HepG2 (cell line): ENCODE results near the gene OBSL1. TPM values are rescaled to one million over a fixed set of nuclear protein-coding genes. Genes with fewer than 3 reads are reported as not detected.
A peak's percentile ranks its signal among the peaks of the same experiment; 100 is the strongest.

Experiments
- CEBPB ChIP-seq: IDR thresholded peaks from 2 replicates; pipeline ENCODE4 v1.6.1; 2011; ENCODE audit warnings: low read depth, low read length, improper control_type of control experiment, borderline replicate concordance
- CREM ChIP-seq, 2 experiments: sonication (generic) in 1 of 2; formaldehyde crosslinking in 1 of 2; IDR thresholded peaks; 2 replicates each; pipeline versions ENCODE4 v1.4.0 to v1.6.1; 2016 to 2020; ENCODE audit warnings: antibody characterized with exemption in 1 of 2, mild to moderate bottlenecking in 1 of 2, missing genetic modification reagents in 1 of 2
- FOXM1 ChIP-seq: sonication (generic); formaldehyde crosslinking; IDR thresholded peaks from 2 replicates; pipeline ENCODE4 v1.5.0; 2020; ENCODE audit warnings: missing genetic modification reagents
- KAT7 ChIP-seq: IDR thresholded peaks from 2 replicates; pipeline ENCODE4 v1.6.1; 2018; ENCODE audit warnings: borderline replicate concordance, missing compliant biosample characterization
- NFKB2 ChIP-seq: sonication (generic); formaldehyde crosslinking; IDR thresholded peaks from 2 replicates; pipeline ENCODE4 v1.4.0; 2020; ENCODE audit warnings: missing genetic modification reagents, borderline replicate concordance
- ZNF253 ChIP-seq: sonication (generic); formaldehyde crosslinking; IDR thresholded peaks from 2 replicates; pipeline ENCODE4 v1.8.0; 2022; ENCODE audit warnings: mild to moderate bottlenecking, missing genetic modification reagents, borderline replicate concordance
- ZNF3 ChIP-seq: IDR thresholded peaks from 2 replicates; pipeline ENCODE4 v1.7.0; 2017; ENCODE audit warnings: inconsistent platforms
- ZNF331 ChIP-seq: sonication (generic); formaldehyde crosslinking; IDR thresholded peaks from 2 replicates; pipeline ENCODE4 v1.4.0; 2020; ENCODE audit warnings: missing genetic modification reagents
- ZNF775 ChIP-seq: sonication (generic); formaldehyde crosslinking; IDR thresholded peaks from 2 replicates; pipeline ENCODE4 v1.4.0; 2020; ENCODE audit warnings: missing genetic modification reagents, mild to moderate bottlenecking, moderate library complexity, borderline replicate concordance
- polyA plus RNA-seq, 8 experiments: library from polyadenylated mRNA; depleted of rRNA in 3 of 8; stranded (reverse) in 7 of 8; unstranded in 1 of 8; fragments of >200 nt; fragmentation: Illumina TruSeq in 4 of 8; extraction: Trizol in 4 of 8; gene quantifications; 2 replicates each; pipeline versions ENCODE4 v1.2.1 to v1.2.3, GENCODE V29; 2011 to 2016; ENCODE audit warnings: low read depth in 4 of 8, missing spikeins in 1 of 8, mixed read lengths in 1 of 8; ENCODE audit not compliant: insufficient read depth in 1 of 8
- total RNA-seq, 5 experiments: library from RNA; depleted of rRNA; stranded (reverse); fragments of >200 nt; fragmentation: Illumina TruSeq; extraction: Trizol; gene quantifications; 2 replicates each; pipeline ENCODE4 v1.2.3, GENCODE V29; 2016; ENCODE audit warnings: low read depth in 1 of 5
- TF ChIP-seq, protein P1 (sequence below): sonication (generic); formaldehyde crosslinking; IDR thresholded peaks from 2 replicates; pipeline ENCODE4 v1.5.0; 2020; ENCODE audit warnings: missing genetic modification reagents, mild to moderate bottlenecking, borderline replicate concordance
- TF ChIP-seq, protein P2 (sequence below): IDR thresholded peaks from 2 replicates; pipeline ENCODE4 v1.6.1; 2012; ENCODE audit warnings: low read depth, low read length, improper control_type of control experiment
- TF ChIP-seq, protein P3 (sequence below): IDR thresholded peaks from 2 replicates; pipeline ENCODE4 v1.6.1; 2016; ENCODE audit warnings: mild to moderate bottlenecking, missing biosample characterization, missing genetic modification reagents
- TF ChIP-seq, protein P4 (sequence below): sonication (generic); formaldehyde crosslinking; IDR thresholded peaks from 2 replicates; pipeline ENCODE4 v1.4.0; 2020; ENCODE audit warnings: missing genetic modification reagents, mild to moderate bottlenecking, borderline replicate concordance
- TF ChIP-seq, protein P5 (sequence below): sonication (generic); formaldehyde crosslinking; IDR thresholded peaks from 2 replicates; pipeline ENCODE4 v1.5.0; 2020; ENCODE audit warnings: mild to moderate bottlenecking, missing genetic modification reagents, borderline replicate concordance
- TF ChIP-seq, protein P6 (sequence below): sonication (generic); formaldehyde crosslinking; IDR thresholded peaks from 2 replicates; pipeline ENCODE4 v1.8.0; 2022; ENCODE audit warnings: low read depth, missing genetic modification reagents

The OBSL1 gene
- total and polyA plus RNA-seq, 2 of the 13 experiments (the other 11 are each of a cell fraction or from before 2014, with no cell fraction given), result 86.7 to 218 TPM

DNA sequence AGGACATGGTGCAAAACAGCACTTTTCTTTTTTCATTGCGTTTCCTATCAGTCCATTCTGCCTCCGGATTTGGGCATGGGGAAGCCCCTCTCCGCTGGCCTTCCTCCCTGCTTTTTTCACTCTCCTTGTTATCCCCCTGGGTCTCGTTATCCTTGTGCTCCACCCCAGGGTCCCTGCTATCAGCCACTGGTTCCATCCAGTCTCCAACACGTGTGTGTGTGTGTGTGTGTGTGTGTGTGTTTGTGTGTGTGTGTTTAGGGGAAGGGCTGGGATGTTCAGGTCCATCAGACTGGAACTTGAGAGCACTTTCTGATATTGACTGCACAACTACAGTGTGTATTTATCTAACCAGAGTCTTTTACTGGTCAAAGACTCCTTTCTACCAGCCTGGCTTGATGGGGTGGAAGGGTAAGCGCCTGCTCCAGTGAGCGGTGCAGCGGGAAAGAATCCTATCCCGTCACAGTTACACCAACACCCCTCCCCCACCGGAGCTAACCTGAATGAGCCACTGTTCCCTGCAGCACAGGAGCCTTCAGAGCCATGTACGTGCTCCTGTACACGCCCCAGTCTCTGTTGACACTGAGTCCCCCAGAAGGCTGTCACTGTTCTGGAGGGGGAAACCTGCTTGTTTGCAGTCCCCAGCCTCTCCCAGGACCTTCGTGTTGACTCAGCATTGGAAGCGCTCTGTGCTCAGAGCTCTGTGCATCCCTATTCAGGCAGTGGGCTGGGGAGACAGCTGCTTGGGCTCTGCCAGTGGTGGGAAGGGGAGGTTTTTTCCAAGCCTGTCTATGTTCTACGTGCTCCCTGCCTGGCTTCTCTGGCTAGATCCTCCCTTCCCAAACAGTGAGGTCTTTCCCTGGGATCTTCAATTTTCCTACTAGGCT is 5.4 kb upstream of the OBSL1 start (continued):
- TF ChIP-seq NFKB2 (CRISPR knock-in tag), result peak; percentile 86
- no peak for TF ChIP-seq ZNF3 (CRISPR knock-in tag)
- TF ChIP-seq, protein P1, sequence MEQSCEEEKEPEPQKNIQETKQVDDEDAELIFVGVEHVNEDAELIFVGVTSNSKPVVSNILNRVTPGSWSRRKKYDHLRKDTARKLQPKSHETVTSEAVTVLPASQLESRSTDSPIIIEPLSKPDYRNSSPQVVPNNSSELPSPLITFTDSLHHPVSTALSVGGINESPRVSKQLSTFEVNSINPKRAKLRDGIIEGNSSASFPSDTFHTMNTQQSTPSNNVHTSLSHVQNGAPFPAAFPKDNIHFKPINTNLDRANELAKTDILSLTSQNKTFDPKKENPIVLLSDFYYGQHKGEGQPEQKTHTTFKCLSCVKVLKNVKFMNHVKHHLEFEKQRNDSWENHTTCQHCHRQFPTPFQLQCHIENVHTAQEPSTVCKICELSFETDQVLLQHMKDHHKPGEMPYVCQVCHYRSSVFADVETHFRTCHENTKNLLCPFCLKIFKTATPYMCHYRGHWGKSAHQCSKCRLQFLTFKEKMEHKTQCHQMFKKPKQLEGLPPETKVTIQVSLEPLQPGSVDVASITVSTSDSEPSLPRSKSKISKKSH (CRISPR knock-in tag), result peak; percentile 87; the same call in 1 of the 2 replicates
- TF ChIP-seq, protein P2, sequence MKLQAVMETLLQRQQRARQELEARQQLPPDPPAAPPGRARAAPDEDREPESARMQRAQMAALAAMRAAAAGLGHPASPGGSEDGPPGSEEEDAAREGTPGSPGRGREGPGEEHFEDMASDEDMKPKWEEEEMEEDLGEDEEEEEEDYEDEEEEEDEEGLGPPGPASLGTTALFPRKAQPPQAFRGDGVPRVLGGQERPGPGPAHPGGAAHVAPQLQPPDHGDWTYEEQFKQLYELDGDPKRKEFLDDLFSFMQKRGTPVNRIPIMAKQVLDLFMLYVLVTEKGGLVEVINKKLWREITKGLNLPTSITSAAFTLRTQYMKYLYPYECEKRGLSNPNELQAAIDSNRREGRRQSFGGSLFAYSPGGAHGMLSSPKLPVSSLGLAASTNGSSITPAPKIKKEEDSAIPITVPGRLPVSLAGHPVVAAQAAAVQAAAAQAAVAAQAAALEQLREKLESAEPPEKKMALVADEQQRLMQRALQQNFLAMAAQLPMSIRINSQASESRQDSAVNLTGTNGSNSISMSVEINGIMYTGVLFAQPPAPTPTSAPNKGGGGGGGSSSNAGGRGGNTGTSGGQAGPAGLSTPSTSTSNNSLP, result 0 out of 2 replicates have a peak, but pooled peaks have one; percentile 42
- TF ChIP-seq ZNF253, result 0 out of 2 replicates have a peak, but pooled peaks have one; percentile 67
- TF ChIP-seq, protein P3, sequence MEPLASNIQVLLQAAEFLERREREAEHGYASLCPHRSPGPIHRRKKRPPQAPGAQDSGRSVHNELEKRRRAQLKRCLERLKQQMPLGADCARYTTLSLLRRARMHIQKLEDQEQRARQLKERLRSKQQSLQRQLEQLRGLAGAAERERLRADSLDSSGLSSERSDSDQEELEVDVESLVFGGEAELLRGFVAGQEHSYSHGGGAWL (CRISPR knock-in tag), result peak; percentile 32; the same call in 1 of the 2 replicates
- peak; percentile 97 for TF ChIP-seq ZNF331 (CRISPR knock-in tag)
- TF ChIP-seq KAT7 (CRISPR knock-in tag), result peak; percentile 43; the same call in 1 of the 2 replicates
- TF ChIP-seq, protein P4, sequence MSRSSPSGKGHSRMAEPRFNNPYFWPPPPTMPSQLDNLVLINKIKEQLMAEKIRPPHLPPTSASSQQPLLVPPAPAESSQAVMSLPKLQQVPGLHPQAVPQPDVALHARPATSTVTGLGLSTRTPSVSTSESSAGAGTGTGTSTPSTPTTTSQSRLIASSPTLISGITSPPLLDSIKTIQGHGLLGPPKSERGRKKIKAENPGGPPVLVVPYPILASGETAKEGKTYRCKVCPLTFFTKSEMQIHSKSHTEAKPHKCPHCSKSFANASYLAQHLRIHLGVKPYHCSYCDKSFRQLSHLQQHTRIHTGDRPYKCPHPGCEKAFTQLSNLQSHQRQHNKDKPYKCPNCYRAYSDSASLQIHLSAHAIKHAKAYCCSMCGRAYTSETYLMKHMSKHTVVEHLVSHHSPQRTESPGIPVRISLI (CRISPR knock-in tag), result peak; percentile 72; the same call in 1 of the 2 replicates
- TF ChIP-seq, protein P5, sequence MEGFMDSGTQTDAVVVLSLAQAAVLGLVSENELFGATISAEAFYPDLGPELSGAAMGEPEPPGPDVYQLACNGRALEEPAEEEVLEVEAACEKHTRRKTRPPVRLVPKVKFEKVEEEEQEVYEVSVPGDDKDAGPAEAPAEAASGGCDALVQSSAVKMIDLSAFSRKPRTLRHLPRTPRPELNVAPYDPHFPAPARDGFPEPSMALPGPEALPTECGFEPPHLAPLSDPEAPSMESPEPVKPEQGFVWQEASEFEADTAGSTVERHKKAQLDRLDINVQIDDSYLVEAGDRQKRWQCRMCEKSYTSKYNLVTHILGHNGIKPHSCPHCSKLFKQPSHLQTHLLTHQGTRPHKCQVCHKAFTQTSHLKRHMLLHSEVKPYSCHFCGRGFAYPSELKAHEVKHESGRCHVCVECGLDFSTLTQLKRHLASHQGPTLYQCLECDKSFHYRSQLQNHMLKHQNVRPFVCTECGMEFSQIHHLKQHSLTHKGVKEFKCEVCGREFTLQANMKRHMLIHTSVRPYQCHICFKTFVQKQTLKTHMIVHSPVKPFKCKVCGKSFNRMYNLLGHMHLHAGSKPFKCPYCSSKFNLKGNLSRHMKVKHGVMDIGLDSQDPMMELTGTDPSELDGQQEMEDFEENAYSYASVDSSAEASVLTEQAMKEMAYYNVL, result peak; percentile 97
- TF ChIP-seq FOXM1, result no peak
- TF ChIP-seq CREM (IDR thresholded peaks at IDR 0.05), result peak; percentile 87
- no peak for TF ChIP-seq CREM (CRISPR knock-in tag; IDR thresholded peaks at IDR 0.05)
- TF ChIP-seq ZNF775 (CRISPR knock-in tag), result no peak
- TF ChIP-seq CEBPB, result no peak
- TF ChIP-seq, protein P6, sequence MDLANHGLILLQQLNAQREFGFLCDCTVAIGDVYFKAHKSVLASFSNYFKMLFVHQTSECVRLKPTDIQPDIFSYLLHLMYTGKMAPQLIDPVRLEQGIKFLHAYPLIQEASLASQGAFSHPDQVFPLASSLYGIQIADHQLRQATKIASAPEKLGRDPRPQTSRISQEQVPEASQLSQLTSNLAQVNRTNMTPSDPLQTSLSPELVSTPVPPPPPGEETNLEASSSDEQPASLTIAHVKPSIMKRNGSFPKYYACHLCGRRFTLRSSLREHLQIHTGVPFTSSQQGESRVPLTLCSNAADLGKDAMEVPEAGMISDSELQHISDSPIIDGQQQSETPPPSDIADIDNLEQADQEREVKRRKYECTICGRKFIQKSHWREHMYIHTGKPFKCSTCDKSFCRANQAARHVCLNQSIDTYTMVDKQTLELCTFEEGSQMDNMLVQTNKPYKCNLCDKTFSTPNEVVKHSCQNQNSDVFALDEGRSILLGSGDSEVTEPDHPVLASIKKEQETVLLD, result peak; percentile 76; the same call in 1 of the 2 replicates
